Fibroblast of skin of left quadriceps (primary cell): ENCODE results near the gene OR6K3.

Source experiments
- DNase-seq, 2 experiments: peaks; one replicate each; pipeline ENCODE4 v3.0.0-alpha.2; 2013; ENCODE audit warnings: low read depth in 2 of 2

OR6K3 gene

DNA sequence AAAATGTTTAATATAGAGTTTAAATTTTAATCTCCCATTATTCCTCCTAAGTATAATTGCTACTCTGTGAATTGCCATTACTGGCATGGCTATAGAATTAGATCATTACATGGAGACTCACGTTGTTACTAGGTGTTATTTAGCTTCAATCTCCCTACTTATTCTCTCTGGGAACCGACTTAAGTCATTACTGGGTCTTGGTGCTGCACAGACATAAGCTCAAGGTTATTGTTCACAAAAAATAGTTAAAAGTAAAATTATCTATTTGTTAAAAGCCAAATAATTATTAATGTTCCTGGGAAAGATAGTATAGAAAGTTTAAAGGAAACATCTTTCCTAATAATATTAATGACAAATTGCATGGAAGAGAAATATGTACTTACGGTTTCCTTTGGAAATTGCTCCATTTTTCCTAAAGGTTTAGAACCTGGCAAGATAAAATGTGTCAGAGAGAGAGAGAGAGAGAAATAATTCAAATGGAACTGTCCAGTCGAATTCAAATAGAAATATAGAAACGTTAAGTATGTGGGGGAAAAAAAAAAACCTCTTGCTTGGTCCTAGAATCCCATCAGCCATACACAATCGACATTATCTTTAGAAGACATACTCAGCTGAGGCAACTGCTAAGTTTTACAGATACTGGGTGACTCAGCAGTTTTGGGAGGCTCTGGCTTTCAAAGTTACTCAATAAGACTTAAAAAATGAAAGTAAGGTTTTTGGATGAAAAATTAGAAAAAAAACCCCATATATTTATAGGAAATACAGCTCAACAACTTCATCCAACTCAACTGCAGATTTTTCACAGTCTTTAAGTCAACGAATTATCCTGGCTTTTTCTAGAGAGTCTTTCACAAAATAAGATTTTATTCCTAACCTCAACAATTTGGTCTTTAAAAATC lies 34.2 kb downstream of the OR6K3 start, which contains the start of gene SPTA1:
Gene SPTA1, minus strand, starts transcription at position 605 of the 899 bp plus-strand sequence. Its CDS starts 198 bp downstream, at position 407.
- DNase-seq: no peak

DNA sequence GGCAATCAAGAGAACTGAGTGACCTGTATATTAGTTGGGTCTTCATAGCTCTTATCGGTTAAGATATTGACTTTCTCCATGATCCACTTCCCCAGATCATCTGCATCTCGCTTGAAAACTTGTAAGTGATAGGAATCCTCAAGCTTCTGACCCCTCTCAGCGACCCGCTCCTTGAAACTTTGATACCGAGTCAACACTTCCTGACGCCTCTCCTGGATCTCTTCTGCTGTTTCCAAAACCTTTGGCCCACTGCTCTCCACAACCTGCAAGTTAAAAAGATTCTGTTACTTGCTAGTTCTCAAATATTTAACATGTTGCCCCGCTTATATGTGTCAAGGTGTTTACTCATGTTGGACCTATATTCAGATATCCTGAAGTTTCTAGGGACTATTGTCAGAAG lies 35.4 kb downstream of the OR6K3 start:
- DNase-seq: no peak

DNA sequence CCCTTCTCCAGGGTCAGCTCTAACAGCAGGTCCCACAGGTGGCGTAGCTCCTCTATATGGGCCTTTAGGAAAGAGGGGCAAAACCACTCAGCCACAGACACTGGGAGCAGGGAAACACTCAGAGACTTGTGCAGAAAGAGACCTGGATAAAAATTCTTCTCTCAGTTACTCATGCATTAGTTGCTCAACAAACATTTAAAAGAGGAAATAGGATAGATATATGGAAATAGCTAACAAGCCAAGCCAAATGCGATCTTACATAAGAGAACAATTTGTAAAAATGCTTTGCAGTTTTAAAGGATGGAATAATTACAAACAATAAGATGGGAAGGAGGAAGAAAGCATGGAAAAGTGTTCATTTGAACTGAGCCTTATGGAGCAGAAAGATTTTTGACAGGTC lies 38.9 kb downstream of the OR6K3 start:
- no peak for DNase-seq

DNA sequence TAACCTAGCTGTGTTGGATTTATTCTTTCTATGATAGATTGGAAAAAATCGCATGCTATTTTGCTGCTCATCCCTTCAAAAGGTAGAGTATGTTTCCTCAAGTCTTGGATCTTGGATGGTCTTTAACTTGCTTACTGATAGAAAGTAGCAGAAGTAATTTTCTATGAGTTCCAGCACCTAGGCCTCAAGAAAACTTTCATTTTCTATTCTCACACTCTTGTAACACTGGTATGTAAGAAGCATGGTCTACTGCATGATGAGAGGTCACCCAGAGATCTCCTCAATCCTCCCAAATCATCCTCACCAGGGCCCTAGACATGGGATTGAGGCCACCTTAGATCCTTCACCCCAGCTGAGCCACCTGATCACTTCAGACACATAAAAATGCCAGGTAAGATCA lies 41.2 kb downstream of the OR6K3 start:
- DNase-seq: no peak

DNA sequence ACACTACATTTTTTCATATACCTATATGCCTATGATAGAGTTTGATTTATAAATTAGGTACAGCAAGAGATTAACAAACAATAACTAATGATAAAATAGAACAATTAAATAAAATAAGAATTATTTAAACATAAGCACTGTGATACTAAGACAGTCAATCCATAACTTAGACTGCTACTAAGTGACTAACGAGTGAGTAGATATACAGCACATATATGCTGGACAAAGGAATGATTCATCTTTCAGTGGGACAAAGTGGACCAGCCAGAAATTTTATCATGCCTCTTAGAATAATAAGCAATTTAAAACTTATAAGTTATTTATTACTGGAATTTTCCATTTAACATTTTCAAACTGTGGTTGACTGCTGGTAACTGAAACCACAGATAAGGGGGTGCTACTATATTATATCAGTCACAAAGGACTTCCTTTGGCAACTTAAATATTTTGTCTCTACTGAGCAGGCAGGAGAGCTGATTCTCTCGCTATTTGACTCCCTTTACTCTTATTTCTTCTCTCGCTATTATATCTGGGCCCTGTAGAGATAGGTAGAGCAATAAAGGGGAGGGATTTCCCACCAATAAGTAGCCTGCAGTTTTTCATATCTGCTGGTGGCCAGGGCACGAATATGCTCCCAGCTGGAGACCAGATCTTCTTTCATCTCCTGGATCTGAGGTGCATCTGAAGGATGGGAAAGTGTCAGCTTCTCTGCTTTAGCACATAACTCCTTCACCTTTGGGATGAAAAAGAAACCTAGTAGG lies 44.8 kb downstream of the OR6K3 start:
- no peak for DNase-seq

DNA sequence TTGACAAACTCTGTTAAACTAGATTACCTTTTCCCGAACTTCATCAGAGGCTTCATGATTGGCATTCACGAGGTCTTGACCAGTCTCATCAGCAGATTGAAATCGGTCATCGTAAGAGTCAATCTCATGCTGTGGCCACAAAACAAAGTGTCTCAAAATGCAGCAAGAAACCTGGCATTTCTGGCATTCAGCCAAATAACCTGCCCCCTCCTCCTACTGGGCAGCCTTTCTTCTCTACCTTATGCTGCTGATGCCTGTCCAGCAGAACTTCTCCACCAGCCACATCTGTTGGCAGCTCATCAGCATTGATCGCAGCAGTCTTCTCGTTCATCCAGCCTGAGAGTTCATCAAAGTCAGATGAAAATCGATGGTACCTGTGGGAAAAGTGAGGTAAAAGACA lies 46.2 kb downstream of the OR6K3 start:
- no peak for DNase-seq
